GM20000 (cell line): ENCODE results near the gene GRIN1.

Experiments used
- DNase-seq: peaks from one replicate; pipeline ENCODE4 v3.0.0; 2012; ENCODE audit warnings: low spot score
- CTCF ChIP-seq: IDR thresholded peaks from 2 replicates; pipeline ENCODE4 v1.5.1; 2012; ENCODE audit warnings: mild to moderate bottlenecking, control low read depth; ENCODE audit errors: extremely low read depth, missing control alignments

Gene GRIN1

GRCh38 chr9:137172901-137173795 is 34.2 kb downstream of the GRIN1 start:
- TF ChIP-seq CTCF = no peak

GRCh38 chr9:137173796-137174664 is 35.1 kb downstream of the GRIN1 start:
- TF ChIP-seq CTCF = no peak
- no peak for DNase-seq

More at GRCh38 chr9:137172901-137173795, 34.2 kb downstream of the GRIN1 start:
- peak; percentile 37 for DNase-seq

GRCh38 chr9:137174722-137175293 is 35.9 kb downstream of the GRIN1 start:
- no peak for TF ChIP-seq CTCF
- peak; percentile 50 for DNase-seq

GRCh38 chr9:137175345-137175961 is 36.5 kb downstream of the GRIN1 start:
- peak; percentile 54 for DNase-seq
- no peak for TF ChIP-seq CTCF

- peak; percentile 81 for DNase-seq
- TF ChIP-seq CTCF = peak; percentile 5
Observed at GRCh38 chr9:137176302-137177182, 37.6 kb downstream of the GRIN1 start.

GRCh38 chr9:137178201-137178938 is 39.4 kb downstream of the GRIN1 start:
- no peak for TF ChIP-seq CTCF
- DNase-seq = no peak
